Breast epithelium (tissue), 4 donors: ENCODE data around the gene HDAC4. TPM values are rescaled to one million over a fixed set of nuclear protein-coding genes. Genes with fewer than 3 reads are reported as not detected.

Experiments
- DNase-seq, 2 donors: peaks; one replicate each; pipeline ENCODE4 v3.0.0-alpha.2; 2019; ENCODE audit warnings: low spot score in 2 of 2
- H3K27ac ChIP-seq, 2 donors: fragments of 200-600 bp; sonication (generic) in 1 of 2; one replicate each; pipeline ENCODE4 v1.5.1; 2016 to 2019; ENCODE audit warnings: mild to moderate bottlenecking in 1 of 2
- H3K27me3 ChIP-seq, 2 donors: fragments of 200-600 bp; sonication (generic) in 1 of 2; one replicate each; pipeline versions ENCODE4 v1.5.1 to v1.6.0; 2017 to 2019; ENCODE audit warnings: control low read depth in 1 of 2, mild to moderate bottlenecking in 1 of 2
- H3K36me3 ChIP-seq: fragments of 200-600 bp; one replicate; pipeline ENCODE4 v1.5.1; 2019
- H3K4me1 ChIP-seq, 2 donors: fragments of 200-600 bp; sonication (generic); one replicate each; pipeline ENCODE4 v1.5.1; 2016 to 2019; ENCODE audit warnings: control low read depth in 1 of 2
- H3K4me3 ChIP-seq, 3 donors: fragments of 200-600 bp; sonication (generic); 1 replicate in 2 of 3; 2 replicates in 1 of 3; pipeline ENCODE4 v1.5.1; 2016 to 2019; ENCODE audit warnings: mild to moderate bottlenecking in 3 of 3, moderate library complexity in 2 of 3
- H3K9me3 ChIP-seq, 2 donors: fragments of 200-600 bp; sonication (generic) in 1 of 2; one replicate each; pipeline ENCODE4 v1.5.1; 2016 to 2019; ENCODE audit warnings: control low read depth in 1 of 2
- POLR2A ChIP-seq: fragments of 450-650 bp; IDR thresholded peaks from one replicate; pipeline ENCODE4 v1.6.1; 2016; ENCODE audit warnings: antibody characterized with exemption, mild to moderate bottlenecking, moderate library complexity
- POLR2AphosphoS5 ChIP-seq, 3 donors: sonication (generic); formaldehyde crosslinking; IDR thresholded peaks; one replicate each; pipeline ENCODE4 v1.6.1; 2017; ENCODE audit warnings: antibody characterized with exemption in 3 of 3
- intact Hi-C: fragments of 100-400 bp; cut with DNase I; formaldehyde crosslinking; loops from one replicate; pipeline ENCODE4 v1.15.1; 2023; ENCODE audit warnings: low total_unique reads
- total RNA-seq, 3 donors: library from RNA; depleted of rRNA; stranded (reverse); fragments of >200 nt; gene quantifications; one replicate each; pipeline ENCODE4 v1.1.0, GENCODE V29; 2016
- TF ChIP-seq, protein P1 (sequence below), 3 donors: fragments of 450-650 bp; IDR thresholded peaks; one replicate each; pipeline ENCODE4 v1.5.1; 2016 to 2017; ENCODE audit warnings: antibody characterized with exemption in 3 of 3, mild to moderate bottlenecking in 3 of 3, moderate library complexity in 3 of 3

The HDAC4 gene
- total RNA-seq, 3 donors from 2014 or later: 20.3 to 36.0 (median 32.8) TPM

- Histone ChIP-seq H3K36me3 (no peaks in the 10 kb centered on the region), H3K4me1 (no peaks in the 10 kb centered on the region)
Observed at GRCh38 chr2:239295377-239296019, 105.3 kb downstream of the HDAC4 start.

GRCh38 chr2:239294571-239295054 is 106.2 kb downstream of the HDAC4 start:
- Histone ChIP-seq H3K36me3 (no peaks in the 10 kb centered on the region), H3K27ac (no peak overlapping the region), H3K4me3 (no peak overlapping the region), H3K27me3 (no peaks in the 10 kb centered on the region), H3K4me1 (no peaks in the 10 kb centered on the region), H3K9me3 (no peaks in the 10 kb centered on the region)
- intact Hi-C loops: loop anchor here (5.0 kb wide), 1 partner anchor 43 kb away; no protein-coding TSS in a partner anchor
- peak in 1 of 2 donors; percentile 30 for DNase-seq
- TF ChIP-seq POLR2A (no peak), POLR2AphosphoS5 (IDR thresholded peaks at IDR 0.05) (no peak)
- TF ChIP-seq, protein P1, sequence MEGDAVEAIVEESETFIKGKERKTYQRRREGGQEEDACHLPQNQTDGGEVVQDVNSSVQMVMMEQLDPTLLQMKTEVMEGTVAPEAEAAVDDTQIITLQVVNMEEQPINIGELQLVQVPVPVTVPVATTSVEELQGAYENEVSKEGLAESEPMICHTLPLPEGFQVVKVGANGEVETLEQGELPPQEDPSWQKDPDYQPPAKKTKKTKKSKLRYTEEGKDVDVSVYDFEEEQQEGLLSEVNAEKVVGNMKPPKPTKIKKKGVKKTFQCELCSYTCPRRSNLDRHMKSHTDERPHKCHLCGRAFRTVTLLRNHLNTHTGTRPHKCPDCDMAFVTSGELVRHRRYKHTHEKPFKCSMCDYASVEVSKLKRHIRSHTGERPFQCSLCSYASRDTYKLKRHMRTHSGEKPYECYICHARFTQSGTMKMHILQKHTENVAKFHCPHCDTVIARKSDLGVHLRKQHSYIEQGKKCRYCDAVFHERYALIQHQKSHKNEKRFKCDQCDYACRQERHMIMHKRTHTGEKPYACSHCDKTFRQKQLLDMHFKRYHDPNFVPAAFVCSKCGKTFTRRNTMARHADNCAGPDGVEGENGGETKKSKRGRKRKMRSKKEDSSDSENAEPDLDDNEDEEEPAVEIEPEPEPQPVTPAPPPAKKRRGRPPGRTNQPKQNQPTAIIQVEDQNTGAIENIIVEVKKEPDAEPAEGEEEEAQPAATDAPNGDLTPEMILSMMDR (IDR thresholded peaks at IDR 0.05): no peak

More at GRCh38 chr2:239295377-239296019, 105.3 kb downstream of the HDAC4 start:
- DNase-seq: peak in 1 of 2 donors; percentile 24
- no peak overlapping the region for H3K4me3 ChIP-seq
- intact Hi-C loops: loop anchor here (5.0 kb wide), 1 partner anchor 42 kb away; no protein-coding TSS in a partner anchor
- no peaks in the 10 kb centered on the region for H3K27me3 ChIP-seq
- H3K27ac ChIP-seq: no peak overlapping the region
- TF ChIP-seq, protein P1 (IDR thresholded peaks at IDR 0.05): no peak
- no peak for TF ChIP-seq POLR2AphosphoS5 (IDR thresholded peaks at IDR 0.05)
- TF ChIP-seq POLR2A: no peak
- H3K9me3 ChIP-seq: no peaks in the 10 kb centered on the region

- H3K9me3 ChIP-seq: no peaks in the 10 kb centered on the region
- no peaks in the 10 kb centered on the region for H3K36me3 ChIP-seq
- DNase-seq: peak in 1 of 2 donors; percentile 33
- TF ChIP-seq POLR2A: no peak
- TF ChIP-seq, protein P1 (IDR thresholded peaks at IDR 0.05): no peak
- TF ChIP-seq POLR2AphosphoS5 (IDR thresholded peaks at IDR 0.05): no peak
- no peaks in the 10 kb centered on the region for H3K27me3 ChIP-seq
- no peak overlapping the region for H3K27ac ChIP-seq
- no peak overlapping the region for H3K4me3 ChIP-seq
- no peaks in the 10 kb centered on the region for H3K4me1 ChIP-seq
- intact Hi-C loops: no loop called here
Observed at GRCh38 chr2:239293775-239294430, 106.9 kb downstream of the HDAC4 start.

DNA sequence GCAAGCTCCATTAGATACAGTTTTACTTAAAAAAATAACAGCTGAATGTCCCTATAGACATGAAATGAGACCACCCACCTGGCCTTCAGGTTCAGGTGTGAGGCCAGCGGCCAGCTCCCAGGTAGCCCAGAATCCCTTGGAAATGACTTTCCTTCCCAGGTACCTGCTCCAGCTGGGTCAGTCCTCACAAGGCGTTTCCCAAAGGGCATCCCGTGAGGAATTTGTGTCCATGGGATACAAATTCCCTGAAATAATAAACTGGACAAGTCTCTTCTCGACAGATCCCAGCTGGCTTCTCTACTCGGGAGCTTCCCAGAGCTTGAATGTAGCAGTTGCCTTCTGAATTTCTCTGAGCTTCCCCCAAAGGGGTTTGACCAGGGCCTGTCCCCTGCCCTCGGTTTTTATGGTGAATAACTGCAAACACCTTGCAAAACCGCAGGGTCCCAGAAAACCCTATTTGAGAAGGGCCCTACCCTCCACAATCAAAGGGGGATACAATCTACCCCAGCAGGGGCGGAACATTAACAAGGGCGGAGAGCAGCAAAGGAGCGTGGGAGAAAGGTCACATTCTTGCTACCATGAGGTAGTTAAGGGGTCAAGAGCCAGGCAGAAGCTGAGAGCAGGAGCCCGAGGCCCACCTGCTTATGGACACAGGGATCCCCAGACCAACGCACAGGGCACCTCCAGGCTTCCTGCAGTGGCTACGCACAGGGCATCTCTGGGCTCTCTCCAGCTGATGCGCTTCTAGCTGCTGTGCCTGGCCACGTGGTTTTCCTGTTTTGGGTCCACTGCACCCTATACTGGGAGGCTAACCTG is 107.7 kb downstream of the HDAC4 start:
- Histone ChIP-seq H3K27ac (no peak overlapping the region), H3K4me3 (no peak overlapping the region), H3K36me3 (no peaks in the 10 kb centered on the region), H3K9me3 (no peaks in the 10 kb centered on the region), H3K27me3 (no peaks in the 10 kb centered on the region), H3K4me1 (no peaks in the 10 kb centered on the region)
- intact Hi-C loops: no loop called here
- TF ChIP-seq, protein P1 (IDR thresholded peaks at IDR 0.05): no peak
- TF ChIP-seq POLR2A: no peak
- TF ChIP-seq POLR2AphosphoS5 (IDR thresholded peaks at IDR 0.05): no peak
- peak in 1 of 2 donors; percentile 22 for DNase-seq
